Measurements from ENCODE around the gene COA5. TPM values are rescaled to one million over a fixed set of nuclear protein-coding genes. Genes with fewer than 3 reads are reported as not detected.

COA5 gene
- total RNA-seq, 1 donor: 22.6 TPM

DNA sequence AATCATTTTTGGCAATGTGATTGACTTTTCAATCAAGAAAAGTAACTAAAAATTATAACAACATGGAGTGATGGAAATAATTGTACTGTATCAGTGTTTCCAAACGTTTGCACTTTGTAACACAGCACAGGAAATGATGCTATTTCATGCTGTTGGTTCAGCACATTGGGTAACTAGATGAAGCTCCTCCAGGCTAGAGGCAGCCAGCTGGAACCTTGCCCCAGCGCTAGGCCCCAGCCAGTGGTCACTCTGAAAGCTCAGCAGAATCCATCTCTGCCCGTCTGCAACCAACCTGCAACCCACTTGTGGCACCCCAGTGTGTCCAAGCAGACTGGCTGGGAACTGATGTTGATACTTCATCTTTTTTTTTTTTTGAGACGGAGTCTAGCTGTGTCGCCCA, 15.3 kb upstream of the COA5 start:
- TF ChIP-seq, protein P1, sequence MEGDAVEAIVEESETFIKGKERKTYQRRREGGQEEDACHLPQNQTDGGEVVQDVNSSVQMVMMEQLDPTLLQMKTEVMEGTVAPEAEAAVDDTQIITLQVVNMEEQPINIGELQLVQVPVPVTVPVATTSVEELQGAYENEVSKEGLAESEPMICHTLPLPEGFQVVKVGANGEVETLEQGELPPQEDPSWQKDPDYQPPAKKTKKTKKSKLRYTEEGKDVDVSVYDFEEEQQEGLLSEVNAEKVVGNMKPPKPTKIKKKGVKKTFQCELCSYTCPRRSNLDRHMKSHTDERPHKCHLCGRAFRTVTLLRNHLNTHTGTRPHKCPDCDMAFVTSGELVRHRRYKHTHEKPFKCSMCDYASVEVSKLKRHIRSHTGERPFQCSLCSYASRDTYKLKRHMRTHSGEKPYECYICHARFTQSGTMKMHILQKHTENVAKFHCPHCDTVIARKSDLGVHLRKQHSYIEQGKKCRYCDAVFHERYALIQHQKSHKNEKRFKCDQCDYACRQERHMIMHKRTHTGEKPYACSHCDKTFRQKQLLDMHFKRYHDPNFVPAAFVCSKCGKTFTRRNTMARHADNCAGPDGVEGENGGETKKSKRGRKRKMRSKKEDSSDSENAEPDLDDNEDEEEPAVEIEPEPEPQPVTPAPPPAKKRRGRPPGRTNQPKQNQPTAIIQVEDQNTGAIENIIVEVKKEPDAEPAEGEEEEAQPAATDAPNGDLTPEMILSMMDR (IDR thresholded peaks at IDR 0.05; ENCODE audit: insufficient read depth, low read length): no peak
- peak; percentile 40 for DNase-seq (ENCODE audit: low read depth)
- no peak overlapping the region for H3K4me3 ChIP-seq (ENCODE audit: low read depth, low read length)

DNA sequence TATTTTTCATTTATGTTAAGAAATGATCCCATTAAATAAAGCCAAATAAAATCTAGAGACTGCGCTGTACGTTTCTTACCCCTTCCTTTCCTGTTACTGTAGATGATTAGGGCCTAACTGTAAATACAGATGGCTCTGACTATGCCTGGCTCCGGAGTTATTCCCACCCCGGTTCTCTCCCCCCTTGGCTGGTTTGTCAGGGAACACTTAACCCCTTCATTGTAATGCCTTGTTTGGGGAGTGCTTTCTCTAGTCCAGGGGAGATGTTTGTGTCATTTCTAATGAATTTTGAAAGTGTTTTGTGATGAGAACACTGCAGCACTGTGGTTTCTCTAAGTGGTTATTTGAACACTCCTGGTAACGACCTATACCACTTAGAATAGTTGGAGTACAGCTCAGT, 8.8 kb upstream of the COA5 start:
- TF ChIP-seq, protein P1 (IDR thresholded peaks at IDR 0.05; ENCODE audit: insufficient read depth, low read length): no peak
- H3K4me3 ChIP-seq (ENCODE audit: low read depth, low read length): no peak overlapping the region
- no peak for DNase-seq (ENCODE audit: low read depth)

DNA sequence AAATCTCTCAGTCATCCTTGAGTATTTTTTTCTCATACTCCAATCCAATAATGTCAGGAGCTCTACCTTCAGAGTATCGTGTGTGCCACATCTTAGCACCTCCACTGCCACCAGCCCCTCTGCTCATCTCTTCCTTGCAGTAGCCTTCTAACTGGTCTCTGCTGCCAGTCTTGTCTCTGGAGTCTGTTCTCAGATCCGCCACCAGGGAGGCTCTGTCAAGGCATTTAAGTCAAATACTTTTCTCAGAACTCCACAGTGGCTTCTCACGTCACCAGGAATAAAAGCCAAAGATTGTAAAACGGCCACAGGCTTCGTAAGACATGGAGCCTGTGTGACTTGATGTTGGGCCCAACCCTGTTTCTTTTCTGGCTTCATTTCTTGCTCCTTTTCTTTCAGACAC, 7.2 kb upstream of the COA5 start:
- no peak overlapping the region for H3K4me3 ChIP-seq (ENCODE audit: low read depth, low read length)
- no peak for DNase-seq (ENCODE audit: low read depth)
- TF ChIP-seq, protein P1 (IDR thresholded peaks at IDR 0.05; ENCODE audit: insufficient read depth, low read length): no peak

DNA sequence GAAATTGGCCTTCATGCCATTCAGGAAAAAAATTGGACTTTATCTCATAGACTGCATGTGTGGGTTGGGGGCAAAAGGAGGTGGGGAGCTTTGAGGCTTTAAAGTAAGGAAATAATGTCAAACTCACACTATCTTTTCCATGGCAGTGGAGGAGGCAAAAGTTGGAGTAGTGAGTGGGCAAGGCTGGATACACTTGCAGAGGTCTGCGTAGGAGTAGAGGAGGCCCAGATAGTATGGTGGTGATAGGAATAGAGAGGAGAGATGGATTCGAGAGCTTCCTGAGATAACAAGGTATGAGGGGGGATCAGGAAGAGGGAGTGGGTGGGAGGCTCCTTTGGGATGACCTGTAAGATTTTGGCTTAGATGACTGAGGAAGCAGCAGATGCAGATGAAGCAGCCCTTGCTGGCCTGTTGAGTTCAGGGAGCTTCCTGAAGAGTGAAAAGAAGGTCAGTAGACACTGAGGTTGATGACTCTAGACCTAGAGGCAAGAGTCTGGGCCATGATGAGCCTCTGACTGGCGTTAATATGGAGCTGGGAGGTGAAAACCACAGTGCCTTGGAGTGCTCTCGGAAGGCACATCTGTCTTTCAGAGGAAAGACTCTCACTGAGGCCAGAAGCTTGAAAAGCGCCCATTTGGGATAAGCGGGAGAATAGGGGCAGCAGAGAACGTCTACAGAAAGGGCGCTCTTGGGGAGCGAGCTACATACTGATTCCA, 5.9 kb upstream of the COA5 start:
- H3K4me3 ChIP-seq (ENCODE audit: low read depth, low read length): no peak overlapping the region
- no peak for DNase-seq (ENCODE audit: low read depth)
- TF ChIP-seq, protein P1 (IDR thresholded peaks at IDR 0.05; ENCODE audit: insufficient read depth, low read length): no peak

DNA sequence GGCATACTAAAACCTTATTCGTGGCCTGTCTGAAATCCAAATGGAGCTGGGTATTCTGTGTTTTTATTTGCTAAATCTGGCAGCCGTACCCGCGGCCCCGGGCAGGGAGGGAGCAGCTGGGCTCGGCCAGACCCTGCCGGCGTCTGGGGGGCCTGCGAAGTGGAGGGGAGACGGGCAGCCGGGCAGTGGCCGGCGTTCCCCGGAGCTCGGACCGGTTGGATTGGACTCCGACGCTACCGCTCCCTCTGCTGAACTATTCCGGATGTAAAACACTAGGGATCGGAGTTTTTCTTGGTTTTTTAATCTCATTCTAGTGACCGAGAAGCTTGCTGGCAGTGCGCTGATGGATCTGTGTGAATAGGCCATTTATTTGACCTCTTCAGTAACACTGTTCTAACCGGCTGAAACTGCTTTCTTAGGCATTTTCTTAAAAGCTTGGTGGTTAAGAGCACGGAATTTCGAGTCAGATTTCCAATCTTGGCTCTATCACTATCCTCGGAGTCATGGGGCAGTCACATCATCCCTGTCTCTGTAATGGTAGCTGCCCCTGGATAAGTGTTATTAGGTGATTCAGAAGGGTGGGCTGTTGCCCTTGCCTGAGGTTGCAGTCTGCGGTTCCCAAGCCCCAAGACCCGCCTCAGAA, 771 bp upstream of the COA5 start:
- DNase-seq (ENCODE audit: low read depth): peak; percentile 52
- peak overlapping the region; percentile 97 for H3K4me3 ChIP-seq (ENCODE audit: low read depth, low read length)
- TF ChIP-seq, protein P1 (IDR thresholded peaks at IDR 0.05; ENCODE audit: insufficient read depth, low read length): no peak

DNA sequence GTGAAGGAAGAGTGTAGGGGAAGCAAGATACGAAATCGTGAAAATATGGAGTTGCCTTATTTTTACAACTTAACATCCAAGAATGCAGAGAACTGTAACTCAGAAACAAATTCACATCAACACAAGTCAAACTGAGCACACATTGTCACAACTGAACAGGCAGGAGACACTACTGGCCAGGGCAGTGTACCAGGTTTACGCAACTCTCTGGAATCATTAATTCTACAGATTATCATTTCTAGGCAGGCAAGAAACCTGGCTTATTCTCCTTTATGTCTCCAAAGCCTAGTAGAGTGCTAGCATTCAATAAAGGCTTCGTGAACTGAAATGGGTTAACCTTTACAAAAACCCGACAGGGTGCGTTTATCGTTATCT, 584 bp downstream of the COA5 start:
- TF ChIP-seq, protein P1 (IDR thresholded peaks at IDR 0.05; ENCODE audit: insufficient read depth, low read length): no peak
- DNase-seq (ENCODE audit: low read depth): peak; percentile 31
- peak overlapping the region; percentile 97 for H3K4me3 ChIP-seq (ENCODE audit: low read depth, low read length)
